HFF-Myc (cell line): ENCODE results near the gene PACSIN2.
"Not testable (repeated sequence)": the region's sequence is repeated elsewhere in the genome, so short reads cannot be mapped to it uniquely, and the experiment has no call there.

Experiments
- DNase-seq: peaks from one replicate; pipeline ENCODE4 v3.0.0-alpha.2; 2011; ENCODE audit warnings: low read depth; ENCODE audit errors: extremely low read depth
- H3K4me3 ChIP-seq: replicated peaks from 2 replicates; pipeline ENCODE4 v1.5.1; 2011; ENCODE audit warnings: low read depth, mild to moderate bottlenecking, control low read depth, low read length
- CTCF ChIP-seq: IDR thresholded peaks from 2 replicates; pipeline ENCODE4 v1.5.1; 2012; ENCODE audit warnings: mild to moderate bottlenecking, low read depth, low read length, control low read depth; ENCODE audit errors: missing control alignments

Gene PACSIN2

GRCh38 chr22:42937164-42937843, 77.6 kb downstream of the PACSIN2 start:
- no peak for TF ChIP-seq CTCF
- peak; percentile 56 for DNase-seq
- no peak overlapping the region for H3K4me3 ChIP-seq

- not testable (repeated sequence) for H3K4me3 ChIP-seq, DNase-seq
Measured at GRCh38 chr22:42936680-42937079, 78.3 kb downstream of the PACSIN2 start.

GRCh38 chr22:42934338-42934737, 80.6 kb downstream of the PACSIN2 start:
- DNase-seq, result no peak
- no peak for TF ChIP-seq CTCF
- H3K4me3 ChIP-seq, result no peak overlapping the region

- TF ChIP-seq CTCF, result no peak
- peak; percentile 88 for DNase-seq
- peak overlapping the region; percentile 14; the same call in 1 of the 2 replicates for H3K4me3 ChIP-seq
Measured at GRCh38 chr22:42933485-42934091, 81.4 kb downstream of the PACSIN2 start.

GRCh38 chr22:42932857-42933484, 82.0 kb downstream of the PACSIN2 start:
- TF ChIP-seq CTCF, result no peak
- peak overlapping the region; percentile 14; the same call in 1 of the 2 replicates for H3K4me3 ChIP-seq
- DNase-seq, result no peak

- no peak overlapping the region for H3K4me3 ChIP-seq
- TF ChIP-seq CTCF, result no peak
- DNase-seq, result no peak
Measured at GRCh38 chr22:42932197-42932519, 82.8 kb downstream of the PACSIN2 start.

GRCh38 chr22:42931421-42932196, 83.3 kb downstream of the PACSIN2 start:
- no peak for DNase-seq
- no peak for TF ChIP-seq CTCF
- H3K4me3 ChIP-seq, result no peak overlapping the region
